ENCODE data around the gene CEP85.

DNA sequence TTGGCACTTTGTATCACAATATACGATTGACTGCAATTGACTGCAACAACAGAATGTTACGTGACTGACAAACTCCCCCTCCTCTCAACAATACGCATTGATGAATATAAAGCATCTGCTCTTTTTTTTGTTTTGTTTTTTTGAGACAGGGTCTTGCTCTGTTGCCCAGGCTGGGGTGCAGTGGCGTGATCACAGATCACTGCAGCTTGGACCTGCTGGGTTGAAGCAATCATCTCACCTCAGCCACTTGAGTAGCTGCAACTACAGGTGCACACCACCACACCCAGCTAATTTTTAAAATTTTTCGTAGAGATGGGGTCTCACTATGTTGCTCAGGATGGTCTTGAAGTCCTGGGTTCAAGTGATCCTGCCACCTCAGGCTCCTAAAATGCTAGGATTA, 21.3 kb upstream of the CEP85 start:
- TF ChIP-seq, protein P1, sequence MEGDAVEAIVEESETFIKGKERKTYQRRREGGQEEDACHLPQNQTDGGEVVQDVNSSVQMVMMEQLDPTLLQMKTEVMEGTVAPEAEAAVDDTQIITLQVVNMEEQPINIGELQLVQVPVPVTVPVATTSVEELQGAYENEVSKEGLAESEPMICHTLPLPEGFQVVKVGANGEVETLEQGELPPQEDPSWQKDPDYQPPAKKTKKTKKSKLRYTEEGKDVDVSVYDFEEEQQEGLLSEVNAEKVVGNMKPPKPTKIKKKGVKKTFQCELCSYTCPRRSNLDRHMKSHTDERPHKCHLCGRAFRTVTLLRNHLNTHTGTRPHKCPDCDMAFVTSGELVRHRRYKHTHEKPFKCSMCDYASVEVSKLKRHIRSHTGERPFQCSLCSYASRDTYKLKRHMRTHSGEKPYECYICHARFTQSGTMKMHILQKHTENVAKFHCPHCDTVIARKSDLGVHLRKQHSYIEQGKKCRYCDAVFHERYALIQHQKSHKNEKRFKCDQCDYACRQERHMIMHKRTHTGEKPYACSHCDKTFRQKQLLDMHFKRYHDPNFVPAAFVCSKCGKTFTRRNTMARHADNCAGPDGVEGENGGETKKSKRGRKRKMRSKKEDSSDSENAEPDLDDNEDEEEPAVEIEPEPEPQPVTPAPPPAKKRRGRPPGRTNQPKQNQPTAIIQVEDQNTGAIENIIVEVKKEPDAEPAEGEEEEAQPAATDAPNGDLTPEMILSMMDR (IDR thresholded peaks at IDR 0.05; ENCODE audit: insufficient read depth, low read depth, low read length), result no peak
- TF ChIP-seq EZH2 (IDR thresholded peaks at IDR 0.05; ENCODE audit: insufficient read depth, low read length), result no peak
